H1 (cell line): ENCODE data around the gene SPIRE2. TPM values are rescaled to one million over a fixed set of nuclear protein-coding genes. Genes with fewer than 3 reads are reported as not detected.

Experiments
- CTCF ChIA-PET: fragments of 300-600 bp; sonication (Branson Sonifier 250); formaldehyde crosslinking; loops from one replicate; lab custom pipeline; 2021; ENCODE audit not compliant: partially characterized antibody; lab: Charles Lee
- POLR2A ChIA-PET: fragments of 300-600 bp; sonication (Branson Sonifier 250); formaldehyde crosslinking; loops from one replicate; lab custom pipeline; 2021; ENCODE audit warnings: inconsistent platforms; ENCODE audit not compliant: partially characterized antibody; lab: Charles Lee
- DNase-seq, 2 experiments: peaks; one replicate each; pipeline versions ENCODE4 v3.0.0 to v3.0.0-alpha.2; 2010 to 2022; ENCODE audit warnings: low spot score in 2 of 2, low read depth in 1 of 2, mixed read lengths in 1 of 2
- FAIRE-seq: peaks from 2 replicates; lab custom pipeline; 2011; peaks lifted over from hg19 to GRCh38; lab: Jason Lieb, UNC
- H2AFZ ChIP-seq: 2 replicates; pipeline ENCODE4 v1.8.1; 2012; ENCODE audit warnings: low read length, inconsistent platforms
- H2AK5ac ChIP-seq: 2 replicates; pipeline ENCODE4 v1.6.1; 2013; ENCODE audit warnings: low read depth, low read length
- H2BK120ac ChIP-seq: replicated peaks from 2 replicates; pipeline ENCODE3; 2013; ENCODE audit warnings: low read depth, low read length, inconsistent platforms
- H2BK12ac ChIP-seq: 2 replicates; pipeline ENCODE4 v1.6.1; 2013; ENCODE audit warnings: low read depth, low read length
- H2BK15ac ChIP-seq: 2 replicates; pipeline ENCODE4 v1.6.1; 2013; ENCODE audit warnings: low read length
- H2BK20ac ChIP-seq: 2 replicates; pipeline ENCODE4 v1.6.1; 2013; ENCODE audit warnings: low read length
- H2BK5ac ChIP-seq: 2 replicates; pipeline ENCODE4 v1.6.1; 2013; ENCODE audit warnings: low read depth, low read length
- H3K14ac ChIP-seq: 2 replicates; pipeline ENCODE4 v1.6.1; 2013; ENCODE audit warnings: inconsistent platforms; ENCODE audit not compliant: insufficient read length
- H3K18ac ChIP-seq: 2 replicates; pipeline ENCODE4 v1.6.1; 2013; ENCODE audit warnings: low read length; ENCODE audit errors: extremely low read depth
- H3K23ac ChIP-seq: 2 replicates; pipeline ENCODE4 v1.6.1; 2013; ENCODE audit warnings: inconsistent platforms; ENCODE audit not compliant: insufficient read length
- H3K23me2 ChIP-seq: 2 replicates; pipeline ENCODE4 v1.6.1; 2013; ENCODE audit warnings: low read depth, low read length
- H3K27ac ChIP-seq: 2 replicates; pipeline ENCODE4 v1.6.1; 2011; ENCODE audit warnings: low read depth, low read length, inconsistent platforms
- H3K27me3 ChIP-seq, 4 experiments: replicated peaks in 1 of 4; 1 replicate in 1 of 4; 2 replicates in 3 of 4; pipeline versions ENCODE4 v1.6.1 to v1.8.1; 2011 to 2013; ENCODE audit warnings: low read length in 3 of 4, mild to moderate bottlenecking in 3 of 4, inconsistent platforms in 2 of 4, mixed read lengths in 2 of 4, moderate library complexity in 1 of 4; ENCODE audit not compliant: control insufficient read depth in 3 of 4, insufficient read depth in 3 of 4; ENCODE audit errors: extremely low read depth in 1 of 4
- H3K36me3 ChIP-seq, 4 experiments: 2 replicates each; pipeline versions ENCODE4 v1.6.1 to v1.8.1; 2011 to 2013; ENCODE audit warnings: mild to moderate bottlenecking in 4 of 4, low read length in 3 of 4, moderate library complexity in 2 of 4, control low read depth in 1 of 4, inconsistent platforms in 1 of 4; ENCODE audit not compliant: insufficient read depth in 4 of 4, control insufficient read depth in 2 of 4
- H3K4ac ChIP-seq: replicated peaks from 2 replicates; pipeline ENCODE3; 2013; ENCODE audit warnings: low read length, low read depth, mixed read lengths, inconsistent platforms; ENCODE audit not compliant: insufficient read length
- H3K4me1 ChIP-seq, 4 experiments: replicated peaks in 1 of 4; 1 replicate in 1 of 4; 2 replicates in 3 of 4; pipeline versions ENCODE4 v1.6.1 to v1.8.1; 2011 to 2013; ENCODE audit warnings: low read length in 3 of 4, inconsistent platforms in 2 of 4, mixed read lengths in 1 of 4; ENCODE audit not compliant: insufficient read depth in 4 of 4, control insufficient read depth in 3 of 4
- H3K4me2 ChIP-seq, 2 experiments: 2 replicates each; pipeline versions ENCODE4 v1.6.1 to v1.8.1; 2011 to 2013; ENCODE audit warnings: low read depth in 2 of 2, low read length in 2 of 2, control low read depth in 1 of 2, inconsistent platforms in 1 of 2, mild to moderate bottlenecking in 1 of 2; ENCODE audit not compliant: insufficient read depth in 1 of 2
- H3K4me3 ChIP-seq, 4 experiments: fragments of 200-600, 300-600 bp in 1 of 4; sonication (generic), shearing (Covaris generic), sonication (Bioruptor Twin) in 1 of 4; 2 replicates each; pipeline versions ENCODE4 v1.5.1 to v1.8.1; 2011 to 2016; ENCODE audit warnings: low read length in 4 of 4, low read depth in 3 of 4, control low read depth in 2 of 4, inconsistent platforms in 2 of 4, mild to moderate bottlenecking in 2 of 4, mixed read lengths in 1 of 4, moderate library complexity in 1 of 4; ENCODE audit not compliant: insufficient read depth in 2 of 4; ENCODE audit errors: extremely low read depth in 1 of 4
- H3K56ac ChIP-seq: replicated peaks from 2 replicates; pipeline ENCODE3; 2013; ENCODE audit warnings: low read depth, mild to moderate bottlenecking, mixed read lengths, low read length, inconsistent platforms; ENCODE audit not compliant: insufficient read length
- H3K79me1 ChIP-seq: 2 replicates; pipeline ENCODE4 v1.6.1; 2013; ENCODE audit warnings: low read depth, low read length, control low read depth
- H3K79me2 ChIP-seq, 2 experiments: 2 replicates each; pipeline versions ENCODE4 v1.6.1 to v1.8.1; 2012 to 2013; ENCODE audit warnings: low read length in 2 of 2, mild to moderate bottlenecking in 2 of 2, inconsistent platforms in 1 of 2; ENCODE audit not compliant: insufficient read depth in 2 of 2, control insufficient read depth in 1 of 2
- H3K9ac ChIP-seq, 4 experiments: replicated peaks in 1 of 4; 1 replicate in 1 of 4; 2 replicates in 3 of 4; pipeline versions ENCODE4 v1.6.1 to v1.8.1; 2011 to 2013; ENCODE audit warnings: low read depth in 3 of 4, low read length in 3 of 4, control low read depth in 2 of 4, mild to moderate bottlenecking in 2 of 4, moderate library complexity in 2 of 4, inconsistent platforms in 1 of 4; ENCODE audit errors: extremely low read depth in 1 of 4
- H3K9me3 ChIP-seq, 2 experiments: 2 replicates each; pipeline versions ENCODE4 v1.6.1 to v1.8.1; 2012 to 2013; ENCODE audit warnings: mild to moderate bottlenecking in 2 of 2, moderate library complexity in 2 of 2, control low read depth in 1 of 2, inconsistent platforms in 1 of 2, low read depth in 1 of 2, low read length in 1 of 2, mixed read lengths in 1 of 2; ENCODE audit not compliant: insufficient read depth in 2 of 2
- H4K20me1 ChIP-seq, 2 experiments: replicated peaks in 1 of 2; 2 replicates each; pipeline versions ENCODE3 to v1.8.1; 2011 to 2013; ENCODE audit warnings: inconsistent platforms in 2 of 2, low read length in 2 of 2, mild to moderate bottlenecking in 1 of 2; ENCODE audit not compliant: insufficient read depth in 2 of 2, control insufficient read depth in 1 of 2
- H4K5ac ChIP-seq: 2 replicates; pipeline ENCODE4 v1.6.1; 2013; ENCODE audit warnings: low read length, low read depth, mixed read lengths, inconsistent platforms; ENCODE audit not compliant: insufficient read length
- H4K8ac ChIP-seq: 2 replicates; pipeline ENCODE4 v1.8.0; 2013; ENCODE audit warnings: mild to moderate bottlenecking, moderate library complexity, low read length, inconsistent platforms; ENCODE audit not compliant: insufficient read depth; ENCODE audit errors: extremely low read depth
- H4K91ac ChIP-seq: replicated peaks from 2 replicates; pipeline ENCODE3; 2013; ENCODE audit warnings: low read length, mixed read lengths, inconsistent platforms; ENCODE audit not compliant: insufficient read length
- ATF3 ChIP-seq: IDR thresholded peaks from 2 replicates; pipeline ENCODE4 v1.6.1; 2011; ENCODE audit warnings: low read depth, mild to moderate bottlenecking, low read length; ENCODE audit not compliant: insufficient read depth
- BRCA1 ChIP-seq: IDR thresholded peaks from 2 replicates; pipeline ENCODE4 v1.6.1; 2012; ENCODE audit warnings: low read depth, low read length, improper control_type of control experiment
- CTCF ChIP-seq, 3 experiments: IDR thresholded peaks; 1 replicate in 2 of 3; 2 replicates in 1 of 3; pipeline versions ENCODE4 v1.5.1 to v1.6.1; 2011; ENCODE audit warnings: low read length in 3 of 3, mild to moderate bottlenecking in 3 of 3, inconsistent platforms in 2 of 3, low read depth in 1 of 3, moderate library complexity in 1 of 3; ENCODE audit not compliant: insufficient read depth in 1 of 3; ENCODE audit errors: control extremely low read depth in 1 of 3
- JUN ChIP-seq: IDR thresholded peaks from 2 replicates; pipeline ENCODE4 v1.6.1; 2011; ENCODE audit warnings: low read depth, mild to moderate bottlenecking, improper control_type of control experiment, low read length
- PHF8 ChIP-seq: fragments of 200-600 bp; sonication (generic); conservative IDR thresholded peaks from 2 replicates; pipeline ENCODE4 v1.7.1; 2012; ENCODE audit warnings: low read depth, mild to moderate bottlenecking, inconsistent platforms, low read length, moderate library complexity
- POU5F1 ChIP-seq: IDR thresholded peaks from 2 replicates; pipeline ENCODE4 v1.6.1; 2011; ENCODE audit warnings: low read depth, mild to moderate bottlenecking, low read length, moderate library complexity
- RBBP5 ChIP-seq: IDR thresholded peaks from 2 replicates; pipeline ENCODE4 v1.7.1; 2012; ENCODE audit warnings: low read depth, mild to moderate bottlenecking, inconsistent platforms, low read length, moderate library complexity, borderline replicate concordance
- SP2 ChIP-seq: IDR thresholded peaks from 2 replicates; pipeline ENCODE4 v1.6.1; 2012; ENCODE audit warnings: mild to moderate bottlenecking, low read length, inconsistent platforms
- TAF7 ChIP-seq: optimal IDR thresholded peaks from 2 replicates; pipeline ENCODE3; 2011; ENCODE audit warnings: low read depth, mild to moderate bottlenecking, inconsistent platforms, low read length, moderate library complexity, borderline replicate concordance
- TEAD4 ChIP-seq: IDR thresholded peaks from 2 replicates; pipeline ENCODE4 v1.6.1; 2012; ENCODE audit warnings: low read depth, low read length, inconsistent platforms, mixed read lengths
- WGBS, 2 experiments: shearing (Covaris generic) in 1 of 2; methylation state at CpG; one replicate each; pipeline versions ENCODE4 v1.1.6 to v1.1.7; 2013 to 2015; ENCODE audit warnings: low lambda C conversion rate in 2 of 2, mixed read lengths in 2 of 2, inconsistent platforms in 1 of 2, low coverage in 1 of 2, missing lambda C conversion rate in 1 of 2; ENCODE audit not compliant: insufficient replicate concordance in 2 of 2, insufficient coverage in 1 of 2, insufficient read length in 1 of 2; ENCODE audit errors: extremely low coverage in 1 of 2, missing lambda C conversion rate in 1 of 2; 5-methylcytosine and 5-hydroxymethylcytosine counted together
- polyA plus RNA-seq, 7 experiments: library from polyadenylated mRNA; depleted of rRNA in 3 of 7; stranded (reverse) in 5 of 7; unstranded in 2 of 7; fragments of >200 nt in 5 of 7; fragments of 200-250 nt in 2 of 7; gene quantifications; 1 replicate in 5 of 7; 2 replicates in 1 of 7; 4 replicates in 1 of 7; pipeline versions ENCODE4 v1.2.1 to v1.2.3, GENCODE V29; 2011 to 2013; ENCODE audit warnings: missing spikeins in 2 of 7, mixed read lengths in 2 of 7
- total RNA-seq: library from RNA; stranded (reverse); fragmentation: NEBNext Ultra II Directional; extraction: Animal tissue kit (Norgen Biotek cat#: 25700); gene quantifications from 2 replicates; pipeline ENCODE4 v1.2.1, GENCODE V29; 2021

SPIRE2 gene
- total and polyA plus RNA-seq, 2 of the 8 experiments (the other 6 are each of a cell fraction or from before 2014, with no cell fraction given) = 7.4 to 15.4 TPM

GRCh38 chr16:89785523-89786155 lies 42.6 kb upstream of the SPIRE2 start:
- Histone ChIP-seq H3K23me2 (no peaks in the 10 kb centered on the region), H3K56ac (no peak overlapping the region), H3K18ac (no peak overlapping the region), H2BK20ac (no peak overlapping the region), H3K27ac (no peak overlapping the region), H3K36me3 (peaks cover 14 to 69% (median 42%) of the 10 kb centered on the region in 4 experiments), H2AK5ac (no peak overlapping the region), H2BK120ac (no peak overlapping the region), H2BK15ac (no peak overlapping the region), H3K4me1 (no peaks in the 10 kb centered on the region), H3K4ac (no peak overlapping the region), H2BK5ac (no peak overlapping the region), H3K14ac (no peak overlapping the region), H2BK12ac (no peak overlapping the region), H3K4me2 (no peak overlapping the region), H4K20me1 (peaks cover 0 to 2% of the 10 kb centered on the region in 2 experiments), H3K9ac (no peak overlapping the region), H3K23ac (no peak overlapping the region), H3K9me3 (no peaks in the 10 kb centered on the region), H3K79me1 (no peaks in the 10 kb centered on the region), H3K27me3 (no peaks in the 10 kb centered on the region), H3K79me2 (no peaks in the 10 kb centered on the region), H3K4me3 (no peak overlapping the region), H4K8ac (no peak overlapping the region), H2AFZ (no peak overlapping the region), H4K91ac (no peak overlapping the region), H4K5ac (no peak overlapping the region)
- ChIA-PET CTCF (interaction anchor here (1.0 to 1.7 kb wide), 3 partner anchors 9 to 75 kb away, joined by 5 to 7 read pairs (median 5); no protein-coding TSS in a partner anchor), POLR2A (interaction anchor here (0.6 to 0.7 kb wide), 3 partner anchors 8 to 186 kb away, joined by 3 read pairs; no protein-coding TSS in a partner anchor)
- DNase-seq (no peak), FAIRE-seq (no peak)
- 97% methylated on average over 10 of the region's 11 CpGs; no CpG with 5 or more reads in 1 of the 2 experiments for WGBS, 2 experiments
- no peak for TF ChIP-seq ATF3
- TF ChIP-seq POU5F1 = no peak
- no peak for TF ChIP-seq CTCF (IDR thresholded peaks at IDR 0.05; ENCODE audit: control extremely low read depth in 1 of 3, insufficient read depth in 1 of 3, low read depth in 1 of 3, low read length in 3 of 3)
- TF ChIP-seq RBBP5 = no peak
- no peak for TF ChIP-seq TEAD4
- TF ChIP-seq JUN = no peak
- no peak for TF ChIP-seq TAF7
- TF ChIP-seq PHF8 = no peak
- no peak for TF ChIP-seq BRCA1
- no peak for TF ChIP-seq SP2
